ENCODE measurements around the gene CTIF.

CTIF gene

GRCh38 chr18:48517048-48517447 lies 21.8 kb upstream of the CTIF start:
- H3K9ac ChIP-seq (ENCODE audit: low read length), result no peak overlapping the region
- no peak overlapping the region for H4K8ac ChIP-seq (ENCODE audit: low read length)
- no peak overlapping the region for H2BK15ac ChIP-seq (ENCODE audit: low read depth, poor library complexity, severe bottlenecking)
- peaks cover 4% of the 10 kb centered on the region for H3K4me1 ChIP-seq (ENCODE audit: control insufficient read depth, insufficient read depth, low read depth, low read length)
- no peak overlapping the region for H3K23ac ChIP-seq (ENCODE audit: low read length in 2 of 2)
- no peak overlapping the region for H3K4ac ChIP-seq (ENCODE audit: low read depth in 1 of 2, low read length in 2 of 2)
- no peak overlapping the region for H3K4me3 ChIP-seq (ENCODE audit: insufficient read depth in 1 of 2, low read depth in 1 of 2, low read length in 2 of 2)
- no peak overlapping the region for H2AFZ ChIP-seq (ENCODE audit: low read depth, low read length)
- H2BK5ac ChIP-seq (ENCODE audit: low read depth, low read length, poor library complexity, severe bottlenecking), result no peak overlapping the region
- H2BK120ac ChIP-seq (ENCODE audit: low read depth, low read length), result no peak overlapping the region
- H4K91ac ChIP-seq (ENCODE audit: low read length), result no peak overlapping the region
- H3K9me3 ChIP-seq (ENCODE audit: control insufficient read depth, low read length), result no peaks in the 10 kb centered on the region
- H3K79me1 ChIP-seq (replicated peaks; ENCODE audit: low read length, poor library complexity, severe bottlenecking), result no peaks in the 10 kb centered on the region
- H2AK5ac ChIP-seq (ENCODE audit: low read length, severe bottlenecking), result no peak overlapping the region
- H3K27ac ChIP-seq (ENCODE audit: low read length, poor library complexity, severe bottlenecking), result no peak overlapping the region
- DNase-seq, result no peak
- no peak overlapping the region for H3K4me2 ChIP-seq (ENCODE audit: low read length, poor library complexity, severe bottlenecking)
- H2BK12ac ChIP-seq (ENCODE audit: low read length in 2 of 2), result no peak overlapping the region
- no peak overlapping the region for H3K18ac ChIP-seq (ENCODE audit: low read depth in 1 of 2, low read length in 2 of 2)
- H3K27me3 ChIP-seq (ENCODE audit: control insufficient read depth in 1 of 2, insufficient read depth in 1 of 2, low read length in 2 of 2), result peaks cover 0 to 49% of the 10 kb centered on the region in 2 experiments
- H3K14ac ChIP-seq (ENCODE audit: low read length in 2 of 2), result no peak overlapping the region
- no peaks in the 10 kb centered on the region for H3K36me3 ChIP-seq (ENCODE audit: control insufficient read depth in 1 of 2, insufficient read depth in 2 of 2, low read depth in 1 of 2, low read length in 2 of 2)
- 93% methylated on average over 5 of the region's 7 CpGs for WGBS

DNA sequence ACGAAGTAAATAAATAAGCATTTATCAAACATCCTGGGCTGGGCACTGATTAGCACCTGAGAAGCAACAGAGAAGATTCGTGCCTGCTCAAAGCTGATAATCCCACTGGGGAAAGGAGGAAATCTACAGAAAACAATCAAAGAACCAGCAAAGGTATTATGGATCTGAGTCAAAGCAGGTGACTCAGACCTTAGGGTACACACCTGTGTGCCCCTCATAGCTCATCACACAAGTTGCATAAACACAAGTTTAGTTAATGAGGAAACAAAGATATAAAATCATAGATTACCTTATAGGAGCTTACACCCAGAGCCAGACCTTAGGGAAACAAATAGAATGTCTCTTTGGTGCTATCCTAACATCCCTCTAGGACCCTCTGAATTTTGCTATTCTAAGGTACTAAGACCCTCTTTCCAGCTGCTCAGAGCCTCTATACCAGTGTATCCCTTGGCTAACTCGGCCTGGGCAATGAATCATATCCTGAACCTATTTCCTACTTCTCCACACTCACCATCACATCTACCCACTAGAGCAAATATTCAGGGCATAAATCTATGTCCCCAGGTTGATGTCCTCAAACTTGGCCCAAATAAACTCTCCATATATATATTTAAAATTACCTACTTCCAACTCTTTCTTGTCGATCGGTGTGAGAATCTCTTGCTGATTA lies 19.3 kb upstream of the CTIF start:
- WGBS, result 78% methylated on average over 5 of the region's 5 CpGs

GRCh38 chr18:48521723-48522122 lies 17.1 kb upstream of the CTIF start:
- Histone ChIP-seq H3K4me1 (ENCODE audit: control insufficient read depth, insufficient read depth, low read depth, low read length) (peaks cover 1% of the 10 kb centered on the region), H2BK12ac (ENCODE audit: low read length in 2 of 2) (no peak overlapping the region), H3K79me1 (replicated peaks; ENCODE audit: low read length, poor library complexity, severe bottlenecking) (no peaks in the 10 kb centered on the region), H3K4ac (ENCODE audit: low read depth in 1 of 2, low read length in 2 of 2) (no peak overlapping the region), H2BK5ac (ENCODE audit: low read depth, low read length, poor library complexity, severe bottlenecking) (no peak overlapping the region), H2AFZ (ENCODE audit: low read depth, low read length) (no peak overlapping the region), H3K14ac (ENCODE audit: low read length in 2 of 2) (no peak overlapping the region), H3K27me3 (ENCODE audit: control insufficient read depth in 1 of 2, insufficient read depth in 1 of 2, low read length in 2 of 2) (peaks cover 0 to 52% of the 10 kb centered on the region in 2 experiments), H2BK15ac (ENCODE audit: low read depth, poor library complexity, severe bottlenecking) (no peak overlapping the region), H2BK120ac (ENCODE audit: low read depth, low read length) (no peak overlapping the region), H3K4me2 (ENCODE audit: low read length, poor library complexity, severe bottlenecking) (no peak overlapping the region), H3K23ac (ENCODE audit: low read length in 2 of 2) (no peak overlapping the region), H3K18ac (ENCODE audit: low read depth in 1 of 2, low read length in 2 of 2) (no peak overlapping the region), H4K91ac (ENCODE audit: low read length) (no peak overlapping the region), H2AK5ac (ENCODE audit: low read length, severe bottlenecking) (no peak overlapping the region), H3K9ac (ENCODE audit: low read length) (no peak overlapping the region), H3K4me3 (ENCODE audit: insufficient read depth in 1 of 2, low read depth in 1 of 2, low read length in 2 of 2) (no peak overlapping the region), H3K36me3 (ENCODE audit: control insufficient read depth in 1 of 2, insufficient read depth in 2 of 2, low read depth in 1 of 2, low read length in 2 of 2) (no peaks in the 10 kb centered on the region), H3K27ac (ENCODE audit: low read length, poor library complexity, severe bottlenecking) (no peak overlapping the region), H4K8ac (ENCODE audit: low read length) (no peak overlapping the region), H3K9me3 (ENCODE audit: control insufficient read depth, low read length) (no peaks in the 10 kb centered on the region)
- no peak for DNase-seq
- 96% methylated on average over 5 of the region's 5 CpGs for WGBS

More for the DNA sequence above, 19.3 kb upstream of the CTIF start:
- Histone ChIP-seq H3K18ac (ENCODE audit: low read depth in 1 of 2, low read length in 2 of 2) (no peak overlapping the region), H3K9ac (ENCODE audit: low read length) (no peak overlapping the region), H3K4me3 (ENCODE audit: insufficient read depth in 1 of 2, low read depth in 1 of 2, low read length in 2 of 2) (no peak overlapping the region), H3K4ac (ENCODE audit: low read depth in 1 of 2, low read length in 2 of 2) (no peak overlapping the region), H2AK5ac (ENCODE audit: low read length, severe bottlenecking) (no peak overlapping the region), H3K27me3 (ENCODE audit: control insufficient read depth in 1 of 2, insufficient read depth in 1 of 2, low read length in 2 of 2) (peaks cover 0 to 59% of the 10 kb centered on the region in 2 experiments), H2BK15ac (ENCODE audit: low read depth, poor library complexity, severe bottlenecking) (no peak overlapping the region), H2AFZ (ENCODE audit: low read depth, low read length) (no peak overlapping the region), H3K36me3 (ENCODE audit: control insufficient read depth in 1 of 2, insufficient read depth in 2 of 2, low read depth in 1 of 2, low read length in 2 of 2) (no peaks in the 10 kb centered on the region), H3K4me2 (ENCODE audit: low read length, poor library complexity, severe bottlenecking) (no peak overlapping the region), H3K23ac (ENCODE audit: low read length in 2 of 2) (no peak overlapping the region), H2BK5ac (ENCODE audit: low read depth, low read length, poor library complexity, severe bottlenecking) (no peak overlapping the region), H3K79me1 (replicated peaks; ENCODE audit: low read length, poor library complexity, severe bottlenecking) (no peaks in the 10 kb centered on the region), H2BK120ac (ENCODE audit: low read depth, low read length) (no peak overlapping the region), H4K8ac (ENCODE audit: low read length) (no peak overlapping the region), H3K27ac (ENCODE audit: low read length, poor library complexity, severe bottlenecking) (no peak overlapping the region), H3K4me1 (ENCODE audit: control insufficient read depth, insufficient read depth, low read depth, low read length) (peaks cover 4% of the 10 kb centered on the region), H3K14ac (ENCODE audit: low read length in 2 of 2) (no peak overlapping the region), H3K9me3 (ENCODE audit: control insufficient read depth, low read length) (no peaks in the 10 kb centered on the region), H2BK12ac (ENCODE audit: low read length in 2 of 2) (no peak overlapping the region), H4K91ac (ENCODE audit: low read length) (no peak overlapping the region)
- DNase-seq, result no peak

DNA sequence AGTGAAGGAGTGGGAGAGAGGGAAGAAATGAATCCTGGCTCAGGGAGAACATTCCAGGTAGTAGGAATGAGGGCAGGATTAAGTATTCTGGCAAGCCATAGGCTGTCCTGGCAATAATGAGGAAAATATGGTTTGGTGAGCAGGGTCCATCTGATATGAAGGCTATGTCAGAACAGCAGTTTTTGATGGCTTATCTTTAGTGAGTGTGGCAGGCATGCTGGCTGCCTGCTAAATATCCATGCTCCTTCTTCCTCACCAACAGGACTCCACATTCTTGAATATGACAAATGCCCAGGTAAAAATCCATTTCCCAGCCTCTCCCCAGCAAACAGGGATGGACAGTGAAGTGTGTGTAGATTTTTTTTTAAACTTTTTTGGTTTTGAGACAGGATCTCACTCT lies 13.2 kb upstream of the CTIF start:
- Histone ChIP-seq H4K91ac (ENCODE audit: low read length) (no peak overlapping the region), H3K4me1 (ENCODE audit: control insufficient read depth, insufficient read depth, low read depth, low read length) (peaks cover 4% of the 10 kb centered on the region), H3K9me3 (ENCODE audit: control insufficient read depth, low read length) (no peaks in the 10 kb centered on the region), H3K18ac (ENCODE audit: low read depth in 1 of 2, low read length in 2 of 2) (no peak overlapping the region), H3K4me3 (ENCODE audit: insufficient read depth in 1 of 2, low read depth in 1 of 2, low read length in 2 of 2) (no peak overlapping the region), H3K27me3 (ENCODE audit: control insufficient read depth in 1 of 2, insufficient read depth in 1 of 2, low read length in 2 of 2) (peaks cover 0 to 50% of the 10 kb centered on the region in 2 experiments), H3K79me1 (replicated peaks; ENCODE audit: low read length, poor library complexity, severe bottlenecking) (no peaks in the 10 kb centered on the region), H2BK15ac (ENCODE audit: low read depth, poor library complexity, severe bottlenecking) (no peak overlapping the region), H3K27ac (ENCODE audit: low read length, poor library complexity, severe bottlenecking) (no peak overlapping the region), H4K8ac (ENCODE audit: low read length) (no peak overlapping the region), H3K36me3 (ENCODE audit: control insufficient read depth in 1 of 2, insufficient read depth in 2 of 2, low read depth in 1 of 2, low read length in 2 of 2) (no peaks in the 10 kb centered on the region), H3K14ac (ENCODE audit: low read length in 2 of 2) (no peak overlapping the region), H2BK120ac (ENCODE audit: low read depth, low read length) (no peak overlapping the region), H2BK12ac (ENCODE audit: low read length in 2 of 2) (no peak overlapping the region), H2AK5ac (ENCODE audit: low read length, severe bottlenecking) (peak overlapping the region; percentile 41), H3K4me2 (ENCODE audit: low read length, poor library complexity, severe bottlenecking) (no peak overlapping the region), H3K4ac (ENCODE audit: low read depth in 1 of 2, low read length in 2 of 2) (no peak overlapping the region), H2AFZ (ENCODE audit: low read depth, low read length) (no peak overlapping the region), H3K9ac (ENCODE audit: low read length) (no peak overlapping the region), H3K23ac (ENCODE audit: low read length in 2 of 2) (no peak overlapping the region), H2BK5ac (ENCODE audit: low read depth, low read length, poor library complexity, severe bottlenecking) (no peak overlapping the region)
- no peak for DNase-seq

All from mesenchymal stem cell (in vitro differentiated cells and primary cell).